Hepatocyte (in vitro differentiated cells): ENCODE data around the gene PLCB4. TPM values are rescaled to one million over a fixed set of nuclear protein-coding genes. Genes with fewer than 3 reads are reported as not detected.
"Not testable (repeated sequence)": the region's sequence is repeated elsewhere in the genome, so short reads cannot be mapped to it uniquely, and the experiment has no call there.

ENCODE experiments used
- DNase-seq: peaks from one replicate; pipeline ENCODE4 v3.0.0-alpha.2; 2016; ENCODE audit warnings: low spot score
- H2AFZ ChIP-seq: fragments of 200-600 bp; sonication (generic); 2 replicates; pipeline ENCODE4 v1.6.0; 2016; ENCODE audit warnings: antibody characterized with exemption, mild to moderate bottlenecking
- H3K27ac ChIP-seq: fragments of 200-600 bp; sonication (generic); 2 replicates; pipeline ENCODE4 v1.5.1; 2016; ENCODE audit warnings: mild to moderate bottlenecking
- H3K27me3 ChIP-seq: fragments of 200-600 bp; sonication (generic); 2 replicates; pipeline ENCODE4 v1.6.1; 2016
- H3K36me3 ChIP-seq: fragments of 200-600 bp; sonication (generic); replicated peaks from 2 replicates; pipeline ENCODE4 v1.5.1; 2016; ENCODE audit warnings: low read depth; ENCODE audit not compliant: insufficient read depth
- H3K4me1 ChIP-seq: fragments of 200-600 bp; sonication (generic); 2 replicates; pipeline ENCODE4 v1.5.1; 2016; ENCODE audit warnings: mild to moderate bottlenecking, moderate library complexity; ENCODE audit not compliant: insufficient read depth
- H3K4me2 ChIP-seq: fragments of 200-600 bp; sonication (generic); 2 replicates; pipeline ENCODE4 v1.6.0; 2016
- H3K4me3 ChIP-seq: fragments of 200-600 bp; sonication (generic); 2 replicates; pipeline ENCODE4 v1.5.1; 2016; ENCODE audit warnings: mild to moderate bottlenecking
- H3K79me2 ChIP-seq: fragments of 200-600 bp; sonication (generic); 2 replicates; pipeline ENCODE4 v1.6.0; 2017; ENCODE audit warnings: mild to moderate bottlenecking
- H3K9me2 ChIP-seq: fragments of 200-600 bp; sonication (generic); replicated peaks from 2 replicates; pipeline ENCODE4 v1.6.0; 2017; ENCODE audit warnings: mild to moderate bottlenecking; ENCODE audit not compliant: insufficient read depth
- H3K9me3 ChIP-seq: fragments of 200-600 bp; sonication (generic); 2 replicates; pipeline ENCODE4 v1.5.1; 2016; ENCODE audit warnings: low read depth, mild to moderate bottlenecking
- H4K20me1 ChIP-seq: fragments of 200-600 bp; sonication (generic); 2 replicates; pipeline ENCODE4 v1.6.0; 2016; ENCODE audit warnings: mild to moderate bottlenecking; ENCODE audit not compliant: insufficient read depth, poor library complexity, severe bottlenecking
- EZH2 ChIP-seq: fragments of 200-600 bp; sonication (generic); IDR thresholded peaks from 2 replicates; pipeline ENCODE4 v1.6.1; 2016; ENCODE audit warnings: antibody characterized with exemption, mild to moderate bottlenecking, borderline replicate concordance
- EZH2phosphoT487 ChIP-seq: fragments of 200-600 bp; sonication (generic); IDR thresholded peaks from one replicate; pipeline ENCODE4 v1.6.1; 2018; ENCODE audit warnings: antibody characterized with exemption, mild to moderate bottlenecking, low read depth, moderate library complexity; ENCODE audit not compliant: unreplicated experiment, severe bottlenecking
- WGBS: methylation state at CpG from one replicate; pipeline ENCODE4 v1.1.6; 2016; ENCODE audit warnings: low lambda C conversion rate; ENCODE audit errors: missing lambda C conversion rate; 5-methylcytosine and 5-hydroxymethylcytosine counted together
- polyA plus RNA-seq: library from polyadenylated mRNA; unstranded; fragments of >200 nt; fragmentation: Nextera tagmentation; extraction: Ambion mirVana; gene quantifications from 2 replicates; pipeline ENCODE4 v1.2.1, GENCODE V29; 2016
- total RNA-seq: library from RNA; depleted of rRNA; stranded (reverse); fragments of >200 nt; gene quantifications from 2 replicates; pipeline ENCODE4 v1.2.3, GENCODE V29; 2014
- TF ChIP-seq, protein P1 (sequence below): fragments of 200-600 bp; sonication (generic); IDR thresholded peaks from 2 replicates; pipeline ENCODE4 v1.5.1; 2016; ENCODE audit warnings: antibody characterized with exemption, mild to moderate bottlenecking; ENCODE audit not compliant: poor library complexity

The PLCB4 gene
- total and polyA plus RNA-seq, 2 experiments from 2014 or later, result 6.4 to 15.0 TPM

DNA sequence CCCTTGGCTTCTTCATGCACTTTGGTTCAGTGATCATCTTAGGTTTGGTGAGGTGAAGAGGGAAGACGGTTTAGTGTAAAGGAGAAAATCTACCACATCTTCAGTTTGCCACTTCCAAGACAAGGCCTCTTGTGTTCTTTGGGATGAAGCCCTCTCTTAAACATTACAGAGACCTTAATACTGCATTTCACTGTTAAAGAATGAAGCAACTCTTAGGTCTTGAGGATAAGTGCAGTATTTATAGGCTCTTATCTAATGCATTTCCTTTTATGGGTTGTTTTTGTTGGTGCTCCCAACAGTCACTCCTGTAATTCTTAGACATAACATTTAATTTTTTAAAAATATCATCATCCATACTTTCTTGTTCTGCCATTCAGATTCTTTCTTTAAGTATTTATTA is 305.6 kb downstream of the PLCB4 start:
- H4K20me1 ChIP-seq, result no peaks in the 10 kb centered on the region
- H3K27me3 ChIP-seq, result no peaks in the 10 kb centered on the region
- no peak overlapping the region for H3K4me2 ChIP-seq
- H3K27ac ChIP-seq, result no peak overlapping the region
- no peaks in the 10 kb centered on the region for H3K79me2 ChIP-seq
- H3K4me1 ChIP-seq, result peaks cover 7% of the 10 kb centered on the region
- TF ChIP-seq EZH2phosphoT487, result no peak
- TF ChIP-seq, protein P1, sequence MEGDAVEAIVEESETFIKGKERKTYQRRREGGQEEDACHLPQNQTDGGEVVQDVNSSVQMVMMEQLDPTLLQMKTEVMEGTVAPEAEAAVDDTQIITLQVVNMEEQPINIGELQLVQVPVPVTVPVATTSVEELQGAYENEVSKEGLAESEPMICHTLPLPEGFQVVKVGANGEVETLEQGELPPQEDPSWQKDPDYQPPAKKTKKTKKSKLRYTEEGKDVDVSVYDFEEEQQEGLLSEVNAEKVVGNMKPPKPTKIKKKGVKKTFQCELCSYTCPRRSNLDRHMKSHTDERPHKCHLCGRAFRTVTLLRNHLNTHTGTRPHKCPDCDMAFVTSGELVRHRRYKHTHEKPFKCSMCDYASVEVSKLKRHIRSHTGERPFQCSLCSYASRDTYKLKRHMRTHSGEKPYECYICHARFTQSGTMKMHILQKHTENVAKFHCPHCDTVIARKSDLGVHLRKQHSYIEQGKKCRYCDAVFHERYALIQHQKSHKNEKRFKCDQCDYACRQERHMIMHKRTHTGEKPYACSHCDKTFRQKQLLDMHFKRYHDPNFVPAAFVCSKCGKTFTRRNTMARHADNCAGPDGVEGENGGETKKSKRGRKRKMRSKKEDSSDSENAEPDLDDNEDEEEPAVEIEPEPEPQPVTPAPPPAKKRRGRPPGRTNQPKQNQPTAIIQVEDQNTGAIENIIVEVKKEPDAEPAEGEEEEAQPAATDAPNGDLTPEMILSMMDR, result no peak
- TF ChIP-seq EZH2, result no peak
- H3K36me3 ChIP-seq, result no peaks in the 10 kb centered on the region
- H3K9me3 ChIP-seq, result no peaks in the 10 kb centered on the region
- no peak overlapping the region for H2AFZ ChIP-seq
- no peak for DNase-seq
- H3K9me2 ChIP-seq, result no peaks in the 10 kb centered on the region
- WGBS, result 96% methylated on average over 1 of the region's 1 CpG
- H3K4me3 ChIP-seq, result no peak overlapping the region

DNA sequence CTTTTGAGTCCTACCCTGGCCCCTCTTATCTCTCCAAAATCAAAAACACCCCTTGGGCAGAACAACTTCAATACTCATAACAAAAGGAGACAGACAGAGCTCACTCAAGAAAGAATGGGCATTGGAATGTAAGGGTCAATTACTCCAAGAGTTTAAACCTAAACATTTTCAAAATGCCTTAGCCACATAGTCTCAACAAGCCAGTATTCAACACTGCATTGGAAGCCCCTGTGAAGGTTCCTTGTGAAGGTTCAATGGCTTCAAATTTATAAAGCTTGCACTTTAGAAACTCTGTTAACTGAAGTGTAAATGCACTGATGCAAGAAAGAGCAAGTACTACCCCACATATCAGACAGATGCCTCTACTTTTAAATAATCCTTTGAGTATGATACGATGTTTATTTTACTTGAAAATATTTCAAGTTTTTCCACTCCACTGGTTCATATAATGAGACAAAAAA is 306.4 kb downstream of the PLCB4 start:
- Histone ChIP-seq H2AFZ (no peak overlapping the region), H4K20me1 (no peaks in the 10 kb centered on the region), H3K4me2 (no peak overlapping the region), H3K36me3 (no peaks in the 10 kb centered on the region), H3K27me3 (no peaks in the 10 kb centered on the region), H3K79me2 (no peaks in the 10 kb centered on the region), H3K4me3 (no peak overlapping the region), H3K9me2 (no peaks in the 10 kb centered on the region), H3K4me1 (peaks cover 7% of the 10 kb centered on the region), H3K9me3 (no peaks in the 10 kb centered on the region), H3K27ac (no peak overlapping the region)
- no peak for TF ChIP-seq EZH2
- TF ChIP-seq, protein P1, result no peak
- no peak for TF ChIP-seq EZH2phosphoT487
- DNase-seq, result no peak
- 74% methylated on average over 1 of the region's 1 CpG for WGBS

DNA sequence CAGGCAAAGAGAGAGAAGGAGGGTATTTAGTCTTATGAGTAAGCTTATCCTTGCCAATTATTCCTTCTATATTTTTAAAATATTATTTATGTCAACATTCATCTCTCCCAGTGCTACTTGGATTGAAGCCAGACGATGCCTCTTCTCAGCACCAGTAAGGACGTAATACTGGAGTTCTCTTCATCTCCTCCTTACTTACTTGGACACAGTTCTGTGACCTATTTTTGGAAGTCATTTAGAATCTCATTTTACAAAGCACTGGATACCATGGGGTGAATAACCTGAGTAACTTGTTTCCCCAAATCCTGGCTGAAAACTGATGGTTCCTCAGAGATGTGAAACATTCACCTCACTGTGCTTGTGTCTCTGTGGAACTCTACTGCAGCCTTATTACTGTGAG is 308.1 kb downstream of the PLCB4 start:
- TF ChIP-seq EZH2phosphoT487 (no peak), EZH2 (no peak)
- TF ChIP-seq, protein P1, result no peak
- H2AFZ ChIP-seq, result no peak overlapping the region
- no peak overlapping the region for H3K4me2 ChIP-seq
- H3K27me3 ChIP-seq, result no peaks in the 10 kb centered on the region
- H3K9me3 ChIP-seq, result no peaks in the 10 kb centered on the region
- no peak overlapping the region for H3K27ac ChIP-seq
- no peak for DNase-seq
- peaks cover 7% of the 10 kb centered on the region for H3K4me1 ChIP-seq
- H3K79me2 ChIP-seq, result no peaks in the 10 kb centered on the region
- no peaks in the 10 kb centered on the region for H3K9me2 ChIP-seq
- H3K36me3 ChIP-seq, result no peaks in the 10 kb centered on the region
- no peaks in the 10 kb centered on the region for H4K20me1 ChIP-seq
- no peak overlapping the region for H3K4me3 ChIP-seq
- 87% methylated on average over 2 of the region's 2 CpGs for WGBS

DNA sequence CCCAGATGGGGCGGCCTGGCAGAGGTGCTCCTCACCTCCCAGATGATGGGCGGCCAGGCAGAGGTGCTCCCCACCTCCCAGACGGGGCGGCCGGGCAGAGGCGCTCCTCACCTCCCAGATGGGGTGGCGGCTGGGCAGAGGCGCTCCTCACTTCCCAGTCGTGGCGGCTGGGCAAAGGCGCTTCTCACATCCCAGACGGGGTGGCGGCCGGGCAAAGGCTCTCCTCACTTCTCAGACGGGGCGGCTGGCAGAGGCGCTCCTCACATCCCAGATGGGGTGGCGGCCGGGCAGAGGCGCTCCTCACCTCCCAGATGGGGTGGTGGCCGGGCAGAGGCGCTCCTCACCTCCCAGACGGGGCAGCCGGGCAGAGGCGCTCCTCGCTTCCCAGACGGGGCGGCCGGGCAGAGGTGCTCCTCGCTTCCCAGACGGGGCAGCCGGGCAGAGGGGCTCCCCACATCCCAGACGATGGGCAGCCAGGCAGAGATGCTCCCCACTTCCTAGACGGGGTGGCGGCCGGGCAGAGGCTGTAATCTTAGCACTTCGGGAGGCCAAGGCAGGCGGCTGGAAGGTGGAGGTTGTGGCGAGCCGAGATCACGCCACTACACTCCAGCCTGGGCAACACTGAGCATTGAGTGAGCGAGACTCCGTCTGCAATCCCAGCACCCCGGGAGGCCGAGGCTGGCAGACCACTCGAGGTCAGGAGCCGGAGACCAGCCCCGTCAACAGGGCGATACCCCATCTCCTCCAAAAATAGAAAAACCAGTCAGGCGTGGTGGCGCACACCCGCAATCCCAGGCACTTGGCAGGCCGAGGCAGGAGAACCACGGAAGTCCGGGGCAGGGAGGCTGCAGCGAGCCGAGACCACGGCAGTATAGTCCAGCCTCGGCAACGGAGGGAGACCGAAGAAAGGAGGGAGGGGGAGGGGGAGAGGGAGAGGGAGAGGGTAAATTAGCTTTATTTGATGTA is 316.7 kb downstream of the PLCB4 start:
- H3K4me3 ChIP-seq, DNase-seq, H2AFZ ChIP-seq, H3K4me2 ChIP-seq, H3K4me1 ChIP-seq, H3K27me3 ChIP-seq, H4K20me1 ChIP-seq, H3K27ac ChIP-seq, H3K9me3 ChIP-seq, H3K9me2 ChIP-seq, H3K36me3 ChIP-seq, H3K79me2 ChIP-seq: not testable (repeated sequence)
- 98% methylated on average over 35 of the region's 61 CpGs for whole genome bisulfite sequencing
